Inflammatory macrophage (primary cell): ENCODE data around the gene FGF14.

Experiments
- DNase-seq, 2 donors: peaks; one replicate each; pipeline ENCODE4 v3.0.0-alpha.2; 2020 to 2022

FGF14 gene

GRCh38 chr13:101763191-101763590 is 638.7 kb downstream of the FGF14 start:
- DNase-seq: no peak

GRCh38 chr13:101757446-101758039 is 644.3 kb downstream of the FGF14 start:
- peak; percentile 7 to 19 for DNase-seq

- DNase-seq: no peak
These were observed 646.5 kb downstream of the FGF14 start for GRCh38 chr13:101755228-101755887.

GRCh38 chr13:101752432-101752831 is 649.4 kb downstream of the FGF14 start:
- no peak for DNase-seq

GRCh38 chr13:101751488-101751887 is 650.4 kb downstream of the FGF14 start:
- DNase-seq: peak; percentile 31 to 42

GRCh38 chr13:101749584-101749983 is 652.3 kb downstream of the FGF14 start:
- no peak for DNase-seq

GRCh38 chr13:101747039-101747438 is 654.8 kb downstream of the FGF14 start:
- DNase-seq: no peak

GRCh38 chr13:101746513-101746912 is 655.3 kb downstream of the FGF14 start:
- no peak for DNase-seq

- no peak for DNase-seq
These were observed 662.3 kb downstream of the FGF14 start for GRCh38 chr13:101739382-101740178.

GRCh38 chr13:101738336-101738735 is 663.5 kb downstream of the FGF14 start:
- DNase-seq: no peak

- no peak for DNase-seq
These were observed 665.3 kb downstream of the FGF14 start for GRCh38 chr13:101736566-101736965.

- no peak for DNase-seq
These were observed 671.3 kb downstream of the FGF14 start for GRCh38 chr13:101730420-101731000.

GRCh38 chr13:101728615-101729014 is 673.2 kb downstream of the FGF14 start:
- DNase-seq: no peak

GRCh38 chr13:101728021-101728420 is 673.8 kb downstream of the FGF14 start:
- no peak for DNase-seq

GRCh38 chr13:101727118-101727517 is 674.7 kb downstream of the FGF14 start:
- no peak for DNase-seq

GRCh38 chr13:101726681-101727080 is 675.2 kb downstream of the FGF14 start:
- DNase-seq: no peak

- DNase-seq: no peak
These were observed 683.4 kb downstream of the FGF14 start for GRCh38 chr13:101718496-101718895.

GRCh38 chr13:101717353-101717752 is 684.5 kb downstream of the FGF14 start:
- no peak for DNase-seq

GRCh38 chr13:101714195-101714594 is 687.7 kb downstream of the FGF14 start:
- DNase-seq: no peak

GRCh38 chr13:101712026-101712348 is 689.9 kb downstream of the FGF14 start:
- no peak for DNase-seq

- no peak for DNase-seq
These were observed 690.4 kb downstream of the FGF14 start for GRCh38 chr13:101711307-101712025.

GRCh38 chr13:101709952-101710351 is 691.9 kb downstream of the FGF14 start:
- no peak for DNase-seq

- DNase-seq: no peak
These were observed 693.7 kb downstream of the FGF14 start for GRCh38 chr13:101708115-101708514.
